Loucy (cell line): ENCODE results near the gene ST6GAL1.

Experiments used
- H2AFZ ChIP-seq: fragments of 200-600 bp; sonication (generic); 2 replicates; pipeline ENCODE4 v1.6.0; 2016; ENCODE audit warnings: antibody characterized with exemption, mild to moderate bottlenecking, low read length, moderate library complexity
- H3F3A ChIP-seq: fragments of 200-600 bp; 2 replicates; pipeline ENCODE4 v1.6.0; 2016; ENCODE audit warnings: antibody characterized with exemption, low read depth, mild to moderate bottlenecking
- H3K27me3 ChIP-seq: fragments of 200-600 bp; sonication (generic); 2 replicates; pipeline ENCODE4 v1.6.1; 2014; ENCODE audit warnings: low read length, mild to moderate bottlenecking; ENCODE audit not compliant: insufficient read depth, poor library complexity, severe bottlenecking
- H3K36me3 ChIP-seq: fragments of 200-600 bp; sonication (generic); 2 replicates; pipeline ENCODE4 v1.6.1; 2016; ENCODE audit warnings: low read length; ENCODE audit not compliant: insufficient read depth
- H3K4me1 ChIP-seq: fragments of 200-600 bp; sonication (generic); 2 replicates; pipeline ENCODE4 v1.5.1; 2014; ENCODE audit warnings: low read length, mild to moderate bottlenecking; ENCODE audit not compliant: insufficient read depth, poor library complexity, severe bottlenecking
- H3K4me2 ChIP-seq: fragments of 200-600 bp; sonication (generic); 2 replicates; pipeline ENCODE4 v1.6.0; 2014; ENCODE audit warnings: antibody characterized with exemption, low read length, low read depth, mild to moderate bottlenecking; ENCODE audit not compliant: poor library complexity, severe bottlenecking
- H3K4me3 ChIP-seq: fragments of 200-600 bp; sonication (generic); 2 replicates; pipeline ENCODE4 v1.5.1; 2014; ENCODE audit warnings: low read length, mild to moderate bottlenecking, mixed read lengths; ENCODE audit not compliant: poor library complexity, severe bottlenecking
- H3K79me2 ChIP-seq: fragments of 200-600 bp; sonication (generic); 2 replicates; pipeline ENCODE4 v1.6.1; 2014; ENCODE audit warnings: low read length; ENCODE audit not compliant: insufficient read depth
- H3K9ac ChIP-seq: fragments of 200-600 bp; sonication (generic); 2 replicates; pipeline ENCODE4 v1.6.0; 2014; ENCODE audit warnings: mild to moderate bottlenecking, low read depth, low read length, moderate library complexity; ENCODE audit not compliant: poor library complexity, severe bottlenecking
- H3K9me2 ChIP-seq: fragments of 200-600 bp; sonication (generic); replicated peaks from 2 replicates; pipeline ENCODE4 v1.6.1; 2016; ENCODE audit warnings: low read depth, low read length, mixed read lengths
- H3K9me3 ChIP-seq: fragments of 200-600 bp; sonication (generic); 2 replicates; pipeline ENCODE4 v1.6.1; 2014; ENCODE audit warnings: mild to moderate bottlenecking, antibody characterized with exemption, low read length, low read depth; ENCODE audit not compliant: insufficient read depth
- H4K20me1 ChIP-seq: fragments of 200-600 bp; sonication (generic); 2 replicates; pipeline ENCODE4 v1.6.0; 2014; ENCODE audit warnings: antibody characterized with exemption, low read length, mild to moderate bottlenecking; ENCODE audit not compliant: insufficient read depth, poor library complexity, severe bottlenecking
- EZH2phosphoT487 ChIP-seq: fragments of 200-600 bp; IDR thresholded peaks from 2 replicates; pipeline ENCODE4 v1.6.1; 2018; ENCODE audit warnings: antibody characterized with exemption, mild to moderate bottlenecking, moderate library complexity, borderline replicate concordance
- TF ChIP-seq, protein P1 (sequence below): fragments of 200-600 bp; sonication (generic); conservative IDR thresholded peaks from 2 replicates; pipeline ENCODE4 v1.5.1; 2014; ENCODE audit warnings: mild to moderate bottlenecking, antibody characterized with exemption, low read length

The ST6GAL1 gene

DNA sequence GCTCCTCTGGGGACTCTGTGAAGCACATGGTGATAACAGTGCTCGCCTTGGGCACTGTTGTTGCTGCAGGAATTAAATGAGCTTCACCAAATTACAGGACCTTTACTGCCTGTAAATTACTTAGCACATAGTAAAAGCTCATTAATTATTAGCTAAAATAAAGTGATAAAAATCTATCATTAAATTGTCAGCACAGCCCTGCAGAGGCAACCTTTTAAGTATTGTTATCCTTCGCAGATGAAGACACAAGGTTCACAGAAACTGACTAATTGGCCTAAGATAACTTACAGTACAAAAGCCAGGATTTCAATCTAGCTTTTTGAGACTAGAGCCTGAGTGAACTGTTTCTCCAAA lies 96.0 kb downstream of the ST6GAL1 start:
- Histone ChIP-seq H3K27me3 (no peaks in the 10 kb centered on the region), H3K9ac (no peak overlapping the region), H3F3A (no peaks in the 10 kb centered on the region), H3K36me3 (no peaks in the 10 kb centered on the region), H4K20me1 (peaks cover 4% of the 10 kb centered on the region), H3K4me1 (peaks cover 15% of the 10 kb centered on the region), H3K9me3 (no peaks in the 10 kb centered on the region), H3K79me2 (no peaks in the 10 kb centered on the region), H3K9me2 (no peaks in the 10 kb centered on the region), H3K4me3 (no peak overlapping the region), H3K4me2 (no peak overlapping the region), H2AFZ (no peak overlapping the region)
- no peak for TF ChIP-seq EZH2phosphoT487
- TF ChIP-seq, protein P1, sequence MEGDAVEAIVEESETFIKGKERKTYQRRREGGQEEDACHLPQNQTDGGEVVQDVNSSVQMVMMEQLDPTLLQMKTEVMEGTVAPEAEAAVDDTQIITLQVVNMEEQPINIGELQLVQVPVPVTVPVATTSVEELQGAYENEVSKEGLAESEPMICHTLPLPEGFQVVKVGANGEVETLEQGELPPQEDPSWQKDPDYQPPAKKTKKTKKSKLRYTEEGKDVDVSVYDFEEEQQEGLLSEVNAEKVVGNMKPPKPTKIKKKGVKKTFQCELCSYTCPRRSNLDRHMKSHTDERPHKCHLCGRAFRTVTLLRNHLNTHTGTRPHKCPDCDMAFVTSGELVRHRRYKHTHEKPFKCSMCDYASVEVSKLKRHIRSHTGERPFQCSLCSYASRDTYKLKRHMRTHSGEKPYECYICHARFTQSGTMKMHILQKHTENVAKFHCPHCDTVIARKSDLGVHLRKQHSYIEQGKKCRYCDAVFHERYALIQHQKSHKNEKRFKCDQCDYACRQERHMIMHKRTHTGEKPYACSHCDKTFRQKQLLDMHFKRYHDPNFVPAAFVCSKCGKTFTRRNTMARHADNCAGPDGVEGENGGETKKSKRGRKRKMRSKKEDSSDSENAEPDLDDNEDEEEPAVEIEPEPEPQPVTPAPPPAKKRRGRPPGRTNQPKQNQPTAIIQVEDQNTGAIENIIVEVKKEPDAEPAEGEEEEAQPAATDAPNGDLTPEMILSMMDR, result no peak

DNA sequence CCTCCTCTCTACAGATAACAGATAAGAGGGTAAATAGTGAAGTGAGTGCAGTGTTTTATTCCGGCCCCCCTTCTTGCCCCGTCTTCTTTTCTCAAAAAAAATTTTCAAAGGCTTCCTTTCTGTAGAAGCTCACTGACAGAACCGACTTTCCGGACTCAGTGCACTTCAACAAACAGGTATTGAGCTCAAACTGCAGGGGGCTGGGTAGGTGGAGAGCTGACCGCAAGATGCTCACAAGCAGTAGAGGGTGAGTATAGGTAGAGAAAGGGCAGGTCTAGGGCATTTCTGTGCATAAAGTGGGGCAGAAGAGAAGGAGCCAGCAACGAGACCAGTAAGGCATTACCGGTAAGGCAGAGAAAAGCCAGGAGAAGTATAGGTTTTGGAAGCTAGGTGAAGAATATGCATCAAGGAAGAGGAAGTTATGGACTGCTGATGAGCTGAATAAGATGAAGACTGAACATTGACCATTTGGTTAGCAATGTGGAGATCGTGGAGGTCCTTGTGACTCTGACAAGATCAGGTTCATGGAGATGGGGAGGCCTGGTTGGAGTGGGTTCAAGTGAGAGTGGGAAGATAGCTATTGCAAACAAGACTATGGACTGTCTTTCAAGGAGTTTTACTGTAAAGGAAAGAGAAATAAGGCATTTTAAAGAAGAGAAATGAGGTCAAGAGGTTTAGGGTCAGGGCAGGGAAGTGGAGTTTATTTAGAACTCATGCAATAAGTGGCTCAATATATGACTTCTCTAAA lies 97.4 kb downstream of the ST6GAL1 start:
- H3K9me2 ChIP-seq, result no peaks in the 10 kb centered on the region
- H3K79me2 ChIP-seq, result no peaks in the 10 kb centered on the region
- H4K20me1 ChIP-seq, result peaks cover 11% of the 10 kb centered on the region
- no peaks in the 10 kb centered on the region for H3K9me3 ChIP-seq
- TF ChIP-seq EZH2phosphoT487, result no peak
- TF ChIP-seq, protein P1, result no peak
- H2AFZ ChIP-seq, result no peak overlapping the region
- H3K9ac ChIP-seq, result no peak overlapping the region
- no peak overlapping the region for H3K4me2 ChIP-seq
- no peak overlapping the region for H3K4me3 ChIP-seq
- H3K4me1 ChIP-seq, result peaks cover 28% of the 10 kb centered on the region
- H3F3A ChIP-seq, result no peaks in the 10 kb centered on the region
- H3K36me3 ChIP-seq, result no peaks in the 10 kb centered on the region
- H3K27me3 ChIP-seq, result no peaks in the 10 kb centered on the region

DNA sequence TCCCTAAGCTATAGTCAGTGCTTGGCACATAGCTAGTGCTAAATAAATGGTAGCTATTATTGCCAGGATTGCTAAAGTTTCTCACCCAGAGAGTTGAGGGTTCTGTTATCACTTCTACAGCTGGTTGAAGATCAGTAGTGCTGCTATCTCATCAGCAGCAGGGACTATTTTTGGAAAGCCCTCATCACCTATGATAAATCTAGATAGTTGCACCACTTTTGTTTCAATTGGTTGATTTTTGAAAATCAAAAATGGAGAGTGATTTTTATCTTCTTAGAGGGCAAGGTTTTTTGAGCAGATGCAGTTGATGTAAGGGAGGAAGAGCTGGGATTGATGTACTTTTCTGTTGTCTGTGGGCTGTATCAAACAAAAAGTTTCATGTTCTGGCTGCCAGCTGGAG lies 101.6 kb downstream of the ST6GAL1 start:
- no peak overlapping the region for H2AFZ ChIP-seq
- H3K9ac ChIP-seq, result no peak overlapping the region
- no peaks in the 10 kb centered on the region; the same call in 1 of the 2 replicates for H3K79me2 ChIP-seq
- peaks cover 9% of the 10 kb centered on the region for H4K20me1 ChIP-seq
- no peaks in the 10 kb centered on the region for H3F3A ChIP-seq
- H3K27me3 ChIP-seq, result no peaks in the 10 kb centered on the region
- no peak overlapping the region for H3K4me3 ChIP-seq
- H3K4me1 ChIP-seq, result peaks cover 28% of the 10 kb centered on the region
- peak overlapping the region; percentile 72 for H3K4me2 ChIP-seq
- TF ChIP-seq EZH2phosphoT487, result no peak
- TF ChIP-seq, protein P1, result no peak
- peaks cover 6% of the 10 kb centered on the region for H3K9me3 ChIP-seq
- H3K36me3 ChIP-seq, result 0 out of 2 replicates have a peak, but pooled peaks cover 5% of the 10 kb centered on the region
- H3K9me2 ChIP-seq, result no peaks in the 10 kb centered on the region
